HG03139 (cell line): ENCODE data around the gene SLX9.
"Not testable (repeated sequence)": the region's sequence is repeated elsewhere in the genome, so short reads cannot be mapped to it uniquely, and the experiment has no call there.

Source experiments
- ATAC-seq: cut with Tn5 transposase; IDR thresholded peaks from one replicate; pipeline ENCODE4 v1.9.1; 2021; ENCODE audit not compliant: unreplicated experiment

Gene SLX9

GRCh38 chr21:44972821-44973220, 33.0 kb downstream of the SLX9 start:
- ATAC-seq = no peak

DNA sequence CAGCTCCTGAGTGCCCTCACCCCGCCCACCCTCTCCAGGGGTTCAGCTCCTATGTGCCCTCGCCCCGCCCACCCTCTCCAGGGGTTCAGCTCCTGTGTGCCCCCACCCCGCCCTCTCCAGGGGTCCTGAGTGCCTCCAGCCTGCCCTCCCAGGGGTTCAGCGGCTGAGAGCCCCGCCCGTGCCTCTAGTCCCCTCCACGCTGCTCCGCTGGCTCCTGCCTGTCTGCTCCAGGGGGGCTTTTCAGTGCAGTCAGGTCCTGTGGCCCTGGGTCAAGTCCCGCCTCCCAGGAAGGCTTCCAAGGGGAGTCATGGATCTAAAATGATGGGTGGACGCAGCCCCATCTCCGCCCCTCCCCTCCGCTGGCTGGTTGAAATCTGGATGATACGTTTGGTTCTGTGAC, 33.8 kb downstream of the SLX9 start:
- no peak for ATAC-seq

GRCh38 chr21:44974676-44975075, 34.8 kb downstream of the SLX9 start:
- no peak for ATAC-seq

GRCh38 chr21:44975720-44976555, 36.1 kb downstream of the SLX9 start:
- ATAC-seq = no peak

- ATAC-seq = not testable (repeated sequence)
Observed at GRCh38 chr21:44976556-44977393, 36.9 kb downstream of the SLX9 start.

GRCh38 chr21:44977616-44978340, 37.9 kb downstream of the SLX9 start:
- no peak for ATAC-seq

GRCh38 chr21:44979687-44980561, 40.1 kb downstream of the SLX9 start:
- ATAC-seq = no peak

GRCh38 chr21:44980562-44981489, 41.0 kb downstream of the SLX9 start:
- ATAC-seq = no peak

GRCh38 chr21:44982558-44983250, 42.9 kb downstream of the SLX9 start:
- ATAC-seq = no peak

DNA sequence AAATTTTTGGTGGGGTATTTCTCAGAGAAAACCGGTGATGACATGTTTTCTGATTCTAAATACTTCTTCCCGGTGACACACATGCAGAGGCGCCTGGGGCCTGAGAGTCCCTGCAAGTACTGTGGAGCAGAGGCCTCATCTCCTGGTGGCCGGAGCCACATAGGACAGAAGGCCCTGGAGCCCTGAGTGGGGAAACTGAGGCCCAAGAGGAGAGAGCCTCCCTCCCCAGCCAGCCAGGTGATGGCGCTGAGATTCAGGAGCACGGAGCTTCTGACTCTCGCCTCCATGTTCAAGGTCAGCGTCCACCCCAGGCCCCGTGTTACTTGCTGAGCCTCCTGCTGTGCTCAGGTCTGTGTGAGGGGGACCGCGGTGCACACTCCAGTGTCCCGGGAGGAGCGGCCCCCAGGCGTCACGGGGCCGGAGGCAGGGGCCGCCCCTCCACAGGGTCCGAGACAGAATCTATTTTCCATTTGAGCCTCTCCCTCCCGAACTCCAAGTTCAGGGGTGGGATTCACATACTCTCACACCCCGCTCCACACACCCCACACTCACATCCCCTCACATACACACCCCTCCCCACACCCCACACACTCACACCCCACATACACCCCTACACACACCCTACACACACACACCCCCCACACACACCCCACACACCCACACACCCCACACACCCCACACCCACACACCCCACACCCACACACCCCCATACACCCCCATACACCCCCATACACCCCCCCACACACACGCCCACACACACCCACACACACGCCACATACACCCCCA, 43.8 kb downstream of the SLX9 start:
- no peak for ATAC-seq

DNA sequence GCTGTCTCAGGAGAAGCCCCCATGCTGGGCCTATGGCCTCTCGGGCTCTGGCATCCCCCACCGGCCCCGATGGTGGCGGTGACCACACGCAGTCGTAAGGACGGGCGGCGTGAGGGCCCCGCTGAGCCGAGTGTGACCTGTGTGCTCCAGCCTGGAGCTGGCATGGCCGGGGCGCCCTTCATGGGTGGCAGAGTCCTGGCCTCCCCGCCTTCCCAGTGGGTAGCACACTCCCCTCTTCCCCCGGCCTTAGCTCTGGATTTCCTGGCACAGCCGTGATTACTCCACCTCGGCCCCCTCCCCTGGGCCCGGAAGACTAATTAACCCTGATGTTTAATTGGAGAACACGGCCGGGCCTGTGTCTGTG, 44.6 kb downstream of the SLX9 start:
- ATAC-seq = no peak

GRCh38 chr21:44984792-44985440, 45.1 kb downstream of the SLX9 start:
- ATAC-seq = no peak

DNA sequence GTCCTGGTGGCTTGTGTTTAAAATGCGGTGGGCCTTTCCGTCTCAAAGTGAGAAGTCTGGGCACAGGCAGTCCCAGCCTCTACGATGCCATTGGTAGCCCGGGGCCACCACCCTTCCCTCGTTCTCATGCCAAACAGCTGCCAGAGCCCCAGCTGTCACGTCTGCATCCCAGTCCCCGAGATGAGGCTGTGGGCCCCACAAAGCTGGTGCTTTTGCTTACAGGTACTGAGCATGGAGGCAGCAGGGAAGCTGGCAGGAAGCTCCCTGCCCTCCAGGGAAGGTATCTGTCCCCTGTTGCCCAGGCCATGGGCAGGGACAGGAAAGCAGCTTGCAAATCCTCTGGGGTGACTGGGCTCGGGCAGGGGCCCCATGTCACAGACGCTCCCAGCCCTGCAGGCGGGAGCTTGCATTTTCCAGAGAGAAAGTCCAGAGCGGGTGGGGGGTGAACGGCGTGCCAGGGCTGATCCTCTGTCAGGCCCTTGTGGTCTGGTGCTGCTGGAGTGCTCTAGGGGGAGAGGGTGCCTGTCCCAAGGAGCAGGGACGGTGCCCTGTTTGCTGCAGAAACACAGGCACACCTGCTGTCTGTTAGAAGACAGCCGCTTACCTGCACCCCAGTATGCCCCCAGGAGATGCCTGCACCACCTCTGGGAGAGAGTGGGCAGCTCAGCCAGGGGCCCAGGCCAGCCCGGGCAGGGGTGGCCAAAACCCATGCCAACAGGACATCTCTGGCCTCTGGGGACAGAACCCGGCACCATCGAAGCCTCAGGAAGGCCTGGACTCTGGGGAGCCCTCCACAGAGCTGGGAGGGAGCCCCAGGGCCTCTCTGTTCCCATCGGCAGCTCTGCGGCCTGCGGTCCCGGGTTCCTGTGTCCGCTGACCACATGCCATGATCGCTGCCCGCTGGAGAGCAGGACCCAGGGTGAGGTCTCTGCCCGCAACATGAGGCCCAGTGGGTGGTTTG, 45.9 kb downstream of the SLX9 start:
- no peak for ATAC-seq

GRCh38 chr21:44986471-44987291, 46.9 kb downstream of the SLX9 start:
- no peak for ATAC-seq

- no peak for ATAC-seq
Observed at GRCh38 chr21:44987301-44987885, 47.6 kb downstream of the SLX9 start.
